Loucy (cell line): ENCODE data around the gene ARL5C.

ENCODE experiments used
- H2AFZ ChIP-seq: fragments of 200-600 bp; sonication (generic); 2 replicates; pipeline ENCODE4 v1.6.0; 2016; ENCODE audit warnings: antibody characterized with exemption, mild to moderate bottlenecking, low read length, moderate library complexity
- H3F3A ChIP-seq: fragments of 200-600 bp; 2 replicates; pipeline ENCODE4 v1.6.0; 2016; ENCODE audit warnings: antibody characterized with exemption, low read depth, mild to moderate bottlenecking
- H3K27me3 ChIP-seq: fragments of 200-600 bp; sonication (generic); 2 replicates; pipeline ENCODE4 v1.6.1; 2014; ENCODE audit warnings: low read length, mild to moderate bottlenecking; ENCODE audit not compliant: insufficient read depth, poor library complexity, severe bottlenecking
- H3K36me3 ChIP-seq: fragments of 200-600 bp; sonication (generic); 2 replicates; pipeline ENCODE4 v1.6.1; 2016; ENCODE audit warnings: low read length; ENCODE audit not compliant: insufficient read depth
- H3K4me1 ChIP-seq: fragments of 200-600 bp; sonication (generic); 2 replicates; pipeline ENCODE4 v1.5.1; 2014; ENCODE audit warnings: low read length, mild to moderate bottlenecking; ENCODE audit not compliant: insufficient read depth, poor library complexity, severe bottlenecking
- H3K4me2 ChIP-seq: fragments of 200-600 bp; sonication (generic); 2 replicates; pipeline ENCODE4 v1.6.0; 2014; ENCODE audit warnings: antibody characterized with exemption, low read length, low read depth, mild to moderate bottlenecking; ENCODE audit not compliant: poor library complexity, severe bottlenecking
- H3K4me3 ChIP-seq: fragments of 200-600 bp; sonication (generic); 2 replicates; pipeline ENCODE4 v1.5.1; 2014; ENCODE audit warnings: low read length, mild to moderate bottlenecking, mixed read lengths; ENCODE audit not compliant: poor library complexity, severe bottlenecking
- H3K79me2 ChIP-seq: fragments of 200-600 bp; sonication (generic); 2 replicates; pipeline ENCODE4 v1.6.1; 2014; ENCODE audit warnings: low read length; ENCODE audit not compliant: insufficient read depth
- H3K9ac ChIP-seq: fragments of 200-600 bp; sonication (generic); 2 replicates; pipeline ENCODE4 v1.6.0; 2014; ENCODE audit warnings: mild to moderate bottlenecking, low read depth, low read length, moderate library complexity; ENCODE audit not compliant: poor library complexity, severe bottlenecking
- H3K9me2 ChIP-seq: fragments of 200-600 bp; sonication (generic); replicated peaks from 2 replicates; pipeline ENCODE4 v1.6.1; 2016; ENCODE audit warnings: low read depth, low read length, mixed read lengths
- H3K9me3 ChIP-seq: fragments of 200-600 bp; sonication (generic); 2 replicates; pipeline ENCODE4 v1.6.1; 2014; ENCODE audit warnings: mild to moderate bottlenecking, antibody characterized with exemption, low read length, low read depth; ENCODE audit not compliant: insufficient read depth
- H4K20me1 ChIP-seq: fragments of 200-600 bp; sonication (generic); 2 replicates; pipeline ENCODE4 v1.6.0; 2014; ENCODE audit warnings: antibody characterized with exemption, low read length, mild to moderate bottlenecking; ENCODE audit not compliant: insufficient read depth, poor library complexity, severe bottlenecking
- EZH2phosphoT487 ChIP-seq: fragments of 200-600 bp; IDR thresholded peaks from 2 replicates; pipeline ENCODE4 v1.6.1; 2018; ENCODE audit warnings: antibody characterized with exemption, mild to moderate bottlenecking, moderate library complexity, borderline replicate concordance
- TF ChIP-seq, protein P1 (sequence below): fragments of 200-600 bp; sonication (generic); conservative IDR thresholded peaks from 2 replicates; pipeline ENCODE4 v1.5.1; 2014; ENCODE audit warnings: mild to moderate bottlenecking, antibody characterized with exemption, low read length

ARL5C gene

GRCh38 chr17:39192901-39193300 lies 26.9 kb upstream of the ARL5C start:
- H3K9ac ChIP-seq: peak overlapping the region; percentile 3
- H3K79me2 ChIP-seq: peaks cover 54% of the 10 kb centered on the region
- H3F3A ChIP-seq: no peaks in the 10 kb centered on the region
- H3K36me3 ChIP-seq: peaks cover 31% of the 10 kb centered on the region; the same call in 1 of the 2 replicates
- peak overlapping the region; percentile 95 for H3K4me3 ChIP-seq
- no peak overlapping the region for H2AFZ ChIP-seq
- peaks cover 36% of the 10 kb centered on the region for H3K4me1 ChIP-seq
- H3K4me2 ChIP-seq: peak overlapping the region; percentile 97
- no peaks in the 10 kb centered on the region for H3K9me2 ChIP-seq
- peaks cover 42% of the 10 kb centered on the region for H4K20me1 ChIP-seq
- TF ChIP-seq EZH2phosphoT487: no peak
- TF ChIP-seq, protein P1, sequence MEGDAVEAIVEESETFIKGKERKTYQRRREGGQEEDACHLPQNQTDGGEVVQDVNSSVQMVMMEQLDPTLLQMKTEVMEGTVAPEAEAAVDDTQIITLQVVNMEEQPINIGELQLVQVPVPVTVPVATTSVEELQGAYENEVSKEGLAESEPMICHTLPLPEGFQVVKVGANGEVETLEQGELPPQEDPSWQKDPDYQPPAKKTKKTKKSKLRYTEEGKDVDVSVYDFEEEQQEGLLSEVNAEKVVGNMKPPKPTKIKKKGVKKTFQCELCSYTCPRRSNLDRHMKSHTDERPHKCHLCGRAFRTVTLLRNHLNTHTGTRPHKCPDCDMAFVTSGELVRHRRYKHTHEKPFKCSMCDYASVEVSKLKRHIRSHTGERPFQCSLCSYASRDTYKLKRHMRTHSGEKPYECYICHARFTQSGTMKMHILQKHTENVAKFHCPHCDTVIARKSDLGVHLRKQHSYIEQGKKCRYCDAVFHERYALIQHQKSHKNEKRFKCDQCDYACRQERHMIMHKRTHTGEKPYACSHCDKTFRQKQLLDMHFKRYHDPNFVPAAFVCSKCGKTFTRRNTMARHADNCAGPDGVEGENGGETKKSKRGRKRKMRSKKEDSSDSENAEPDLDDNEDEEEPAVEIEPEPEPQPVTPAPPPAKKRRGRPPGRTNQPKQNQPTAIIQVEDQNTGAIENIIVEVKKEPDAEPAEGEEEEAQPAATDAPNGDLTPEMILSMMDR: no peak
- H3K27me3 ChIP-seq: no peaks in the 10 kb centered on the region
- H3K9me3 ChIP-seq: no peaks in the 10 kb centered on the region

DNA sequence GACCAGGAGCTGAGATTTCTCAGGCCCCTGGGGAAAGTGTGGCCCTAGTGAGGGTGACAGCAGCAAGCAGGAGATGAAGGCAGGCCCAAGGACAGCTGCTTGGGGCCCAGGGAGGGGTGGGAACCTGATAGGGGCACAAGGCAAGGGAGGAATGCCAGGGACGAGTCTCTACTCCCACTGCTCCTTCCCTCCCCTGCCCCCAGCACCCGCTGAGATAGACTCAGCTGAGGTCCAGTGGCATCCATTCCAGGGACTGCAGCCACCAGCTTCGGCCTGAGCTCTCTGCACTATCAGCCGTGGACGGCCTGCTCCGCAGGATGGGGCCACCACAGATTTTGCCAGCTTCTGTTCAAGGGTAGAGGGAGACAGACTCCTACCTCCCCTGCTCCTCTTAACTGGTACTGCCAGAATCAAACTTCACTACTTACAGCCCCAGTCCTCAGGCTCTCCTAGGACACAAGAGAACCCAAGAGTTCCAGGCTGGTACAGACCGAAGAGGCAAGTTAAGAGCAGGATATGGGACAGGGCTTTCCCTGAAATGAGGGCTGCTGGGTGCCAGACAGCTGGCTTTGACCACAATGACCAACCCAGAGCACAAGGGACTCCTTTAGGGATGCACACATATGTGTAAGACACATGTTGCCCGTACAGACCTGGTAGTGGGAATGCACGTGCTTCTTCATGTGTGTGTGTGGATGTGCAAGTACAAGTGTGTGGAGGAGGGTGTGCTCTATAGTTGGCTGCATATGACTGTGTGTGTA lies 26.0 kb upstream of the ARL5C start:
- TF ChIP-seq, protein P1: no peak
- no peak for TF ChIP-seq EZH2phosphoT487
- H3K4me1 ChIP-seq: peaks cover 40% of the 10 kb centered on the region
- H3K9me3 ChIP-seq: no peaks in the 10 kb centered on the region
- H3F3A ChIP-seq: no peaks in the 10 kb centered on the region
- peaks cover 42% of the 10 kb centered on the region for H4K20me1 ChIP-seq
- no peak overlapping the region for H2AFZ ChIP-seq
- no peaks in the 10 kb centered on the region for H3K9me2 ChIP-seq
- H3K36me3 ChIP-seq: peaks cover 39% of the 10 kb centered on the region; the same call in 1 of the 2 replicates
- no peaks in the 10 kb centered on the region for H3K27me3 ChIP-seq
- H3K9ac ChIP-seq: no peak overlapping the region
- H3K4me3 ChIP-seq: no peak overlapping the region
- H3K79me2 ChIP-seq: peaks cover 53% of the 10 kb centered on the region
- H3K4me2 ChIP-seq: no peak overlapping the region

- H3K4me2 ChIP-seq: no peak overlapping the region
- peaks cover 7% of the 10 kb centered on the region; the same call in 1 of the 2 replicates for H3K79me2 ChIP-seq
- no peaks in the 10 kb centered on the region for H3K9me3 ChIP-seq
- H3K9me2 ChIP-seq: no peaks in the 10 kb centered on the region
- TF ChIP-seq EZH2phosphoT487: no peak
- TF ChIP-seq, protein P1: no peak
- H3K4me1 ChIP-seq: peaks cover 7% of the 10 kb centered on the region
- H2AFZ ChIP-seq: no peak overlapping the region
- no peak overlapping the region for H3K9ac ChIP-seq
- peaks cover 69% of the 10 kb centered on the region; the same call in 1 of the 2 replicates for H3K36me3 ChIP-seq
- no peaks in the 10 kb centered on the region for H3K27me3 ChIP-seq
- no peaks in the 10 kb centered on the region for H3F3A ChIP-seq
- H4K20me1 ChIP-seq: no peaks in the 10 kb centered on the region
- H3K4me3 ChIP-seq: no peak overlapping the region
Measured at GRCh38 chr17:39187152-39187830, 21.3 kb upstream of the ARL5C start.
